Activated gamma-delta T cell treated with anti-CD3 and anti-CD28 coated beads, Interleukin-2, amount 50 U/mL, for 16 hours (primary cell): ENCODE data around the gene MPP7.
"Not testable (repeated sequence)": the region's sequence is repeated elsewhere in the genome, so short reads cannot be mapped to it uniquely, and the experiment has no call there.

ENCODE experiments used
- DNase-seq: peaks from one replicate; pipeline ENCODE4 v3.0.0-alpha.2; 2020; ENCODE audit warnings: low read depth

The MPP7 gene

GRCh38 chr10:28302638-28303488, at the start of gene MPP7:
Gene MPP7 (minus strand): TSS chr10:28303064. CDS start chr10:28238604, 64,460 bp downstream.
- DNase-seq, result peak; percentile 95

GRCh38 chr10:28349892-28350291, 47.0 kb upstream of the MPP7 start:
- no peak for DNase-seq

DNA sequence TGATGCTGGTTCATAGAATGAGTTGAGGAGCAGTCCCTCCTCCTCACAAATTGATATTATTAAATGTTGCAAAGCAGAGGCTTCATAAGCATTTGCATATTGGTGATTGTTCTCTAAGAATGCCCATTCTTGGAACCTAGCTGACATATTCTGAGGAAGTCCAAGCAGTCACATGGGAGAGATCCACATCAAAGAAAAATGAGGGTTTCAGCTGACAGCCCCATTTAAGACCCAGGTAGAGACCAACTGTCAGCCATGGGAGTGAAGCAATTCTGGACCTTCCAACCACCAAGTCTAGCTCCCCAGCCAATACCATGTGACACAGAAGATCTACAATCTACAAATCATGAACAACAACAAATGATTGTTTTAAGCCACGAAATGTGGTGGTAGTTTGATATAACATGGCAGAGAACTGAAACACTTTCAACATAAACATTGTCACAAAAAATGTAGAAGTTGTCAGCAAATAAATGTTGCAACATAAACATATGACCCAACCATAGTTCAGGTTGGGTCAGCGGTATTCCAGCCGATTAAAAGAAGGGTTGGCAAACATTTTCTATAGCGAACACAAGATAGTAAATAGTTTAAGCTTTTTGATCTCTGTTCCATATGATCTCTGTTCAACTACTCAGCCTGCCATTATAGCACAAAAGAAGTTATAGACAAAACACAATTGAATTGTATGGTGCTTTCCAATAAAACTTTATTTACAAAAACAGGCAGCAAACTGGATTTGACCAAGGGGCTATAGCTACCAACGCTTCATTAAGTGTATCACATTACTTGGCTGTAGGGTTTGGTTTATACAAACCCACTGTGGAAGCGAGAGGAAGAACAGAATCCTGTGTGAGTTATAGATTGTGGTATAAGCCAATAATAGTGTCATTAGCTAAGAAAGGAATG, 41.4 kb upstream of the MPP7 start:
- DNase-seq, result no peak

DNA sequence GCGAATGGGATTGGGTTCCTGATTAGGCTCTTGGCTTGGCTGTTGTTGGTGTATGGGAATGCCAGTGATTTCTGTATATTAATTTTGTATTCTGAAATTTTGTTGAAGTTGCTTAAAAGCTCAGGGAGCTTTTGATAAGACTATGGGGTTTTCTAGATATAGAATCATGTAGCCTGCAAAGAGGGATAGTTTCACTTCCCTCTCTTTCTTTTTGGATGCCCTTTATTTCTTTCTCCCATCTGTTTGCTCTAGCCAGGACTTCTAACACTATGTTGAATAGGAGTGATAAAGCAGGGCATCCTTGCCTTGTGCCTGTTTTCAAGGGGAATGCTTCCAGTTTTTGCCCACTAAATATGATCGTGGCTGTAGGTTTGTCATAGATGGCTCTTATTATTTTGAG, 40.4 kb upstream of the MPP7 start:
- no peak for DNase-seq

DNA sequence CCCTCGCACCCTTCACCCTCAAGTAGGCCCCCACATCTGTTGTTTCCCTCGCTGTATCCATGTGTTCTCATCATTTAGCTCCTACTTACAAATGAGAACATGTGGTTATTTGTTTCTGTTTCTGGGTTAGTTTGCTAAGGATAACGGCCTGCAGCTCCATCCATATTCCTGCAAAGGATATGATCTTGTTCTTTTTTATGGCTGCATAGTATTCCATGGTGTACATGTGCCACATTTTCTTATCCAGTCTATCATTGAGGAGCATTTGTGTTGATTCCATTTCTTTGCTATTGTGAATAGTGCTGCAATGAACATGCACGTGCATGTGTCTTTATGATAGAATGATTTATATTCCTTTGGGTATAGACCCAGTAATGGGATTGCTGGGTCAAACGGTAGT, 38.8 kb upstream of the MPP7 start:
- not testable (repeated sequence) for DNase-seq

- DNase-seq, result no peak
These were observed 29.9 kb upstream of the MPP7 start for GRCh38 chr10:28332726-28333125.

DNA sequence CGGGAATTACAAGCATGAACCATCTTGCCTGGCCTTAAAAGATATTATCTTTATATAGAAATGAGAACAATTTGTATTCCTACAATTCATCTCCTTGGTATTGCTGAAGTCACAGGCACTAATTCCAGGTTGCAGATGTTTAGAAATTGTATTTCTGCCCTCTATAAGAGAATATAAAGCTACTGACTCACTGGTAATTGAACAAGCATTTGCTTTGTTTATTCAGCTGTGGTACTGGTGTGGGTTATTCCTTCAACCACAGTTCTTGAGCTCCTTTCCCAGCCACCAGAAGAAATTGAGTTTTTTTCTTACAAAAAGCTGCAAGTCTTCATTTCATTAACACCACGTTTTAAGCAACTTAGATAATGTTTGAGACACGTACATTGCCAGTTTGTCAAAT, 29.0 kb upstream of the MPP7 start:
- DNase-seq, result no peak

DNA sequence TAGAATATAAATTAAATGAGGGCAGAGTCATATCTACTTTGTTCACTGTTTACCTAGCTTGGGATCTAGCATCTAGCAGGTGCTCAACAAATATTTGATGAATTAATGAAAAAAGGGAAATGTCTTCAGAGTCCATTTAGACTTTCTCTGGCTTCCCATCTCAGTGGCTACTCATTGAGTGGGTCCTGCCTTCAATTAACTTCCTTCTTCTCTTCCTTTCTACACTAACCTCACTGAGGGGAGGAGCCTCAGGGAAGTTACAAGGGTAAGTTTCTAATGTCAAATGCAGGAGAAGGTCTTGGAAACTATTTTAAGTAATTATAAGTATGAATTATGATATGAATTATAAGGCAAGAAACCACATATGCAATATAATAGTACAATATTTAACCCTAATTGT, 28.2 kb upstream of the MPP7 start:
- DNase-seq, result no peak

DNA sequence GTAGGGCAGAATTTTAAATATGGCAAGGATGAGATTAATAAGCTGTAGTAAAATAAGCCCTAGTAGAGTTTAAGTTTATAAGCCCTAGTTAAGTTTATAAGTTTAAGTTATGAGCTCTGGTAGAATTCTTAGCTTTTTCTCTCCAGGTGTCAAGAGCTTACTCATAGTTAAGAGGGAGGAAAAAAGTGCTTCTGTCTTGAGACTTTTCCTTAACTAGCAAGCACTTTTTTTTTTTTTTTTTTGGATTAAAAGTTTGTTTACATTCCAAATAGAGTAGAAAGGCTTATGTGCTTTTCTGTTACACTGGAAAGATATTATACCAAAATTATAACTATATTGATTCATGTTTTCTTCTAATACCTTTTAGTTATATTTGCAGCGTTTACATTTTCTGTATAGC, 25.5 kb upstream of the MPP7 start:
- DNase-seq, result no peak

DNA sequence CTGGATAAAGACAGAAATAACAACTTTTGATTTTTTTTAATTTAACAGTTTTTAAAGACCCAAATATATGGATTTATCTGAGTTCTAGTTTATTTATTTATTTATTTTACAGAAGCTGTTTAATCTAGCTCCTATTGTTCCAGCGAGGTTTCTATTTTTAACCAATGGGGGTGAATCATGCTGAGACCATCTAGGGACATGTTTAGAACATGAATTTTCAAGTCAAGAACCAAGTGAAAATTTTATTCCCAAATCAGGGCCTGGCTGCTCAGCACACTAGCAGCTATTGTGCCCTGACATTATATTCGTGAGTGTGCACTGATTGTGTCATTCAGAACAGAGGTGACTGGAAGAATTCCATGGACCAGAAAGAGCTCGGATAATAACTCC, 24.6 kb upstream of the MPP7 start:
- DNase-seq, result no peak

GRCh38 chr10:28326516-28327490, 23.9 kb upstream of the MPP7 start:
- no peak for DNase-seq

DNA sequence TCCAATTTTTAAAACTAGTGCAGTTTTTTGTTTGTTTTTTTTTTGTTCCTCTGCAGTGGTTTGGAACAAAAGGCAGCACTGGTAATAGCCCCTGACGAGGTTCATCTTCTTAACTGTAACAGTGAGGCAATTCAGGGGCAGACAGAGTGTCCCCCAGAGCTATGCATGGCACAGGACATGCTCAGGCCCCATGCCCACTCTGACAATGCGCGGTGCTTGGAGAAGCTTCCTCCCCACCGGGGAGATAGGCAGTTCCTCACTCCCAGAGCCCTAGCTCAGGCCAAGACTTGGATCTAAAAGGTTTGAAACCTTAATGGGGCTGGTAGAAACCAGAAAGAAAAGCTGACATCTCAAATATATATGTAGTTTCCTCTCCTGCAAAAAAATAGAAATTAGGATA, 17.9 kb upstream of the MPP7 start:
- no peak for DNase-seq

DNA sequence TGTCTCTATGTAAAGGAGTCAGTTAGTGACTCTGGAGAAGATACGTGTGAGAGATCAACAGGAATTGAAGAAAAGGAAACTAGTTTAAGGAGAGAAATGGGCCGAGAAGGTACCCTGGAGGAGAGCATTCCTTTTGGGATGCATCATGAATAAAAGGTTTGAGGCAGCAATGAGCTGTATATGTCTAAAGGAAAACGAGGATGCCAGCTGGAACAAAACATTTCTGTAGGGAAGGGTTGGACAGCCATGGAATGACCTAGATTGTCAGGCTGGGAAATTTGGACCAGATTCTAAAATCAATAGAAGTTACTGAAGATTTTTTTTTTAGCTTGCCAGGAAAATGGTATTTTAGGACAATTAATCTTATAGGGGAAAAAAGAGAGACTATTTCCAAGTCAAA, 17.2 kb upstream of the MPP7 start:
- no peak for DNase-seq

DNA sequence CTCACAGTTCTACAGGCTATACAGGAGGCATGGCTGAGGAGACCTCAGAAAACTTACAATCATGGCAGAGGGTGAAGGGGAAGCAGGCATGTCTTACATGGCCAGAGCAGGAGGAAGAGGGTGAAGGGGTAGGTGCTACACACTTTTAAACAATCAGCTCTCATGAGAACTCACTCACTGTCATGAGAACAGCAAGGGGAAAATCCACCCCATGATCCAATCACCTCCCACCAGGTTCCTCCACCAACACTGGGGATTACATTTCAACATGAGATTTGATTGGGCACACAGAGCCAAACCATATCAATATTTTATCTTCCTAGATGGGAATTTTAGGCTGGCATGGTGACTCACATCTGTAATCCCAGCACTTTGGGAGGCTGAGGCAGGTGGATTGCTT, 16.2 kb upstream of the MPP7 start:
- DNase-seq, result not testable (repeated sequence)

- DNase-seq, result no peak
These were observed 15.8 kb upstream of the MPP7 start for GRCh38 chr10:28318626-28319025.

DNA sequence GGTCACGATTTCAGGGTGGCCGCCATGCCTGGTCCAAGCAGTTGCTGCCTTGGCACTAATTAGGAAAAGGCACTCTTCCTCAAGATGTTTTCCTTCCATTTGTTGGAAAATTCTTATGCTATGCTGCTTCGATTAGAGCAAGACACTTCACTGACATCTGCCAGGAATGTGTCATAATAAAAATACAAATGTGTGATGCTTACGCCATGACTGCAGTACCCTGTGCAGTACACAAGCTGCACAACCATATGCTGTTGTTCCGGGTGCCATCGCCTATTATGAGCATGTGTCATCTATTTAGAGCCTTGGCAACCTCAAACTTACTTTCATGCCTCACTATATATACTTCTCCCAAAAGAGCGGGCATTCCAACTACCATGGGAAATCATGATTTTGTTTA, 14.9 kb upstream of the MPP7 start:
- no peak for DNase-seq

GRCh38 chr10:28316696-28317095, 13.8 kb upstream of the MPP7 start:
- no peak for DNase-seq

GRCh38 chr10:28315140-28315539, 12.3 kb upstream of the MPP7 start:
- no peak for DNase-seq

GRCh38 chr10:28314211-28314610, 11.3 kb upstream of the MPP7 start:
- DNase-seq, result no peak

GRCh38 chr10:28312572-28312971, 9.7 kb upstream of the MPP7 start:
- no peak for DNase-seq

GRCh38 chr10:28311104-28311503, 8.2 kb upstream of the MPP7 start:
- no peak for DNase-seq

GRCh38 chr10:28307267-28307666, 4.4 kb upstream of the MPP7 start:
- DNase-seq, result no peak
